ENCODE data around the gene FTO.

FTO gene

DNA sequence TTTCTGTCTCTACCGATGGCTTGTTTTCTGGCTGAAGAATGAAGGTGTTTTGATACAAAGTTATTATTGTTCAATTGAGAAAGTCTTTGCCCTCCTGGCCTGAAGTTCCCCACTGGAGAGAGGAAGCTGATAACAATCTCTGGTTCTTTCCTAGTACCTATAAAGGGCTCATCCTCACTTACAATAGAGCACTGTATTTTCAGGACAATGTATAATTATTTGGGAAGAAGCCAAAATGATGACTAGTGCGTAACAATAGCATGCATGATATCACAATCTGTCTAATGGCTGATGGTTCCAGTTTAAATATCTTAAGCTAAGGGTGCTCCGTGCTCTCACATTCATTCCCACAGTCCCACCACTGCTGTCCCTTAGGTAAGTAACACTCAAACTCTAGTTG lies 351.9 kb downstream of the FTO start:
- TF ChIP-seq CTCF (conservative IDR thresholded peaks at IDR 0.05; ENCODE audit: low read depth): no peak
- CTCF ChIA-PET: no interaction called here
- POLR2A ChIA-PET (ENCODE audit: low non-redundant PET): no interaction called here
- no peak for DNase-seq (ENCODE audit: low spot score)
- no peak overlapping the region for H3K27ac ChIP-seq

- TF ChIP-seq CTCF (conservative IDR thresholded peaks at IDR 0.05; ENCODE audit: low read depth): no peak
- no peak overlapping the region for H3K27ac ChIP-seq
- POLR2A ChIA-PET (ENCODE audit: low non-redundant PET): no interaction called here
- DNase-seq (ENCODE audit: low spot score): no peak
- CTCF ChIA-PET: interaction anchor here (0.6 kb wide), 1 partner anchor 174 kb away, joined by 3 read pairs; no protein-coding TSS in a partner anchor
Measured at GRCh38 chr16:54056921-54057320, 353.0 kb downstream of the FTO start.

DNA sequence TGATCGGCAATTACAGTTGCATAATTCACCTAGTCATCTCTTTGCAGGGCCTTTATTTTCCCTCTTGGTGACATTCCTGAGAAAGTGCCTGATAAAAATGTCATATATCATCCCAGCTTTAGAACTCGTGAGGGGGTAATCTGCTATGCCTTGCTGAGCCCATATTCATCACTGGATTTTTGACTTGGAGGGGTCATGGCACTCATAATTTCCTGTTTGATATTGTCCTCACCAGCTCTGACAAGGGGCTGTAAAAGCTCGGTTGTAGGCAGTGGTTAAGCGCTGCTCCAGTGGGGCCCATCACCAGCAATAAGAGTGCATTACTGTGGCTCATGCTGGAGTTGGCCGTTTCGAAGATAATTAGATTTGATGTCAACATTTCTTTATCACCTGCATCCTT lies 355.4 kb downstream of the FTO start:
- no peak overlapping the region for H3K27ac ChIP-seq
- ChIA-PET CTCF (no interaction called here), POLR2A (ENCODE audit: low non-redundant PET) (no interaction called here)
- no peak for TF ChIP-seq CTCF (conservative IDR thresholded peaks at IDR 0.05; ENCODE audit: low read depth)
- DNase-seq (ENCODE audit: low spot score): no peak

DNA sequence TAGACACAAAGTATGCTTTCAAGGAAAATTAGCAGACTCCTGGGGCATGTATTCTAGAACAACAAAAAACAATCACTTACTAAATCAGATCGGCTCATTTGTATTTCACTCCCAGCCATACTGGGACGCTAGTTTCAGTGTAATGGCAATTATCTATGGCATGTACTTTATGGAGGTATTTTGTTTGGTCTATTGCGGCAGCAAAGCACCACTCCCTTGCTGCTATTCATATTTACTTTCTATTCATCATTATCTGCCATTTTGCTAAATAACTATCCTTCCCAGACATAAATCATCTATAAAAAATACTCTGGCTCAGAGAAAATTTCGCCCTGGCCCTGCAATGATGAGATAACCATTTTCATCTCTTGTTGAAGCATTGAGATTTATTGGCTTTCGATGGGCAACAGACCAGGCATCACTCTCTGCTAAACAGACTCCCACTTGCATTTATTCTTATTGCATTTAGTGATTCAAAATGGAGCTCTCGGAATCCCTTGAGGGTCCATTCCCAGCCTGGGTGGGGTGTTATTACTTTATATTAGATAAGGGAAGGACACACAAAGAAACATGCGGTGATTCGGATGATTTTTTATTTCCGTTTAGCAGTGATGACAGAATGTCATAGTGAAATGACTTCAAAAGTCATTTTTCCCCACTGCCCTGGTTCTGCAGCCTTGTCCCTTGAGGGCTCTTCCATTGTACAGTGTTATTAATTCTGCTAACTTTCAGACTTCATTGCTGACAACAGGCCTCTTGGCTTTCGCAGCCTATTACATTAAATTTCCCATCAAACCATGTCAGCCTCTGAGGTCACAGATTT lies 356.9 kb downstream of the FTO start:
- CTCF ChIA-PET: no interaction called here
- no peak overlapping the region for H3K27ac ChIP-seq
- POLR2A ChIA-PET (ENCODE audit: low non-redundant PET): no interaction called here
- no peak for TF ChIP-seq CTCF (conservative IDR thresholded peaks at IDR 0.05; ENCODE audit: low read depth)
- no peak for DNase-seq (ENCODE audit: low spot score)

- no peak overlapping the region for H3K27ac ChIP-seq
- no peak for DNase-seq (ENCODE audit: low spot score)
- no peak for TF ChIP-seq CTCF (conservative IDR thresholded peaks at IDR 0.05; ENCODE audit: low read depth)
- ChIA-PET POLR2A (ENCODE audit: low non-redundant PET) (no interaction called here), CTCF (no interaction called here)
Measured at GRCh38 chr16:54061454-54061853, 357.5 kb downstream of the FTO start.

DNA sequence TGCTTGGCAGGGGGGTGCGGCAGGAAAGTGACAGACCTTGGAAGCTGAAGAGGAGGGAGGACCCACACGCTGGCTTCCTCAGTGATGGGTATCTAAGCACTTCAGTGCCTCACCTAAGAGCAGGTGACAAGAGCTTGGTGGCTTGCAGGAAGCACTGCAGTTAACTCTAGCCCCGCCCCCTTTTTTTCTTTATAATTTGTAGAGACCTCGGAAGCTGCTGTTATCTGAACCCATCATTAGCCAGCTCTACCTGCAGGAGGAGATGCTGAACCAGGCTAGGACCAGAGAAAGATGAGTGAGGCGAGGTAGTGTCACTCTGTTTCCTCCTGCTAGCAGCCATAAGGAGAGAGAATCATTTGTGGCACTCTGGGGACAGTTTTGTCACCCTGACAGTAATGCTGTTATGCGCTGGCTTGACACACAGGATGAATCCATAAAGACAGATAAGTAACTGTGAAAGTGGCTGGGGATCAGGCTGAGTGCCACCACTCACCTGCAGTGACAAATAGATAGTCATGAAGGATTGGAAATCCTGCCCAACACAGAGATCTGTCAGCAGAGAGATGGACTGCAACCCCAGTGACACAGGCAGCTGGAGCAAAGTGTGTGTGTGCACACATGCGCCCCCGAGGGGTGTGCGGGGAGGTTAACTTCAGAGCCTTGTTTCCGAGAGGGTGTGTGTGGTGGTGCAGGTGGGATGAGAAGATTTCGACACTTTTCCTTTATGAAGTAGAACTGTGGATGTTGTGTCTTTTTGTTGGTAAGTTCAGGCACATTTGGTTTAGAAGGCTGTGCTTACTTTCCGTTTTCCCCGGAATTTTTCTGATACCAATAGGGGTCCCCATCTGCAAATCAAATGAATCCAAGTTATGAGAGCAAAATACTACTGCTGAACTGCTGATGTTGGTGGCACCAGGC lies 358.7 kb downstream of the FTO start:
- DNase-seq (ENCODE audit: low spot score): no peak
- no peak for TF ChIP-seq CTCF (conservative IDR thresholded peaks at IDR 0.05; ENCODE audit: low read depth)
- ChIA-PET POLR2A (ENCODE audit: low non-redundant PET) (no interaction called here), CTCF (no interaction called here)
- no peak overlapping the region for H3K27ac ChIP-seq

Data from RWPE1 (cell line).